AG20443 (cell line): ENCODE data around the gene SGPP2.
"Not testable (repeated sequence)": the region's sequence is repeated elsewhere in the genome, so short reads cannot be mapped to it uniquely, and the experiment has no call there.

ENCODE experiments used
- DNase-seq: peaks from one replicate; pipeline ENCODE4 v3.0.0; 2012; ENCODE audit warnings: low spot score, mixed read lengths

Gene SGPP2

GRCh38 chr2:222424276-222424728 is at the start of gene SGPP2:
TSS of gene SGPP2 (plus strand) at chr2:222424543. CDS start at chr2:222424603, 60 bp downstream.
- DNase-seq, result no peak

GRCh38 chr2:222375798-222376197 is 48.5 kb upstream of the SGPP2 start:
- DNase-seq, result no peak

GRCh38 chr2:222380456-222380855 is 43.9 kb upstream of the SGPP2 start:
- no peak for DNase-seq

- DNase-seq, result no peak
Measured at GRCh38 chr2:222381566-222381965, 42.8 kb upstream of the SGPP2 start.

GRCh38 chr2:222383255-222383654 is 41.1 kb upstream of the SGPP2 start:
- no peak for DNase-seq

GRCh38 chr2:222391743-222392285 is 32.5 kb upstream of the SGPP2 start:
- DNase-seq, result no peak

GRCh38 chr2:222393733-222394267 is 30.5 kb upstream of the SGPP2 start:
- no peak for DNase-seq

GRCh38 chr2:222398446-222398885 is 25.9 kb upstream of the SGPP2 start:
- no peak for DNase-seq

GRCh38 chr2:222399038-222399783 is 25.1 kb upstream of the SGPP2 start:
- DNase-seq, result no peak

GRCh38 chr2:222404151-222404905 is 20.0 kb upstream of the SGPP2 start:
- DNase-seq, result no peak

- DNase-seq, result no peak
Measured at GRCh38 chr2:222408684-222409083, 15.7 kb upstream of the SGPP2 start.

- DNase-seq, result no peak
Measured at GRCh38 chr2:222410534-222410933, 13.8 kb upstream of the SGPP2 start.

GRCh38 chr2:222412334-222412733 is 12.0 kb upstream of the SGPP2 start:
- DNase-seq, result not testable (repeated sequence)

GRCh38 chr2:222413295-222413911 is 10.9 kb upstream of the SGPP2 start:
- DNase-seq, result no peak

- no peak for DNase-seq
Measured at GRCh38 chr2:222418739-222419138, 5.6 kb upstream of the SGPP2 start.

- no peak for DNase-seq
Measured at GRCh38 chr2:222420508-222420907, 3.8 kb upstream of the SGPP2 start.

GRCh38 chr2:222421626-222422025 is 2.7 kb upstream of the SGPP2 start:
- no peak for DNase-seq

- DNase-seq, result no peak
Measured at GRCh38 chr2:222423186-222423585, 1.2 kb upstream of the SGPP2 start.

- no peak for DNase-seq
Measured at GRCh38 chr2:222423632-222424275, 589 bp upstream of the SGPP2 start.

- no peak for DNase-seq
Measured at GRCh38 chr2:222424729-222425671, 657 bp downstream of the SGPP2 start.
